GM18499 (cell line): Measurements from ENCODE around the gene CAPN3.

Source experiments
- ATAC-seq: cut with Tn5 transposase; IDR thresholded peaks from one replicate; pipeline ENCODE4 v1.9.1; 2021; ENCODE audit warnings: moderate number of reproducible peaks; ENCODE audit not compliant: insufficient read depth, unreplicated experiment

CAPN3 gene

DNA sequence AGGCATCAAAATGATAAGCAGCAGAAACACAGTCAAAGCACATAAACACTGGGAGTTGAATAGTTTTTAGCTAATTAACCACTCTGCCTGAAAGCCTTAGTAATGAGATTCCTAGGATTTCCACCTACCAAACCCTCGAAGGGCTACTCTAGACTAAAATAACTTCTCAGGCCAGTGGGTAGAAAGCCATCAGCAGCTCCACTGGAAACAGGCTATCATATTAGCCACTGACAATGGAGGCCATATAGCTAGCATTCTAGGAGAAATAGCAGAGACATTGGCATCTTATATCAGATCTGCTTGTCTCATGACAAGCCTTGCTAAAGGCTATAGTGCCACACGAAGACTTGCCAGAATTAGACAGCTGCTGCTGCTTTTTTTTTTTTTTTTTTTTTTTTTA is 4.5 kb upstream of the CAPN3 start:
- no peak for ATAC-seq

DNA sequence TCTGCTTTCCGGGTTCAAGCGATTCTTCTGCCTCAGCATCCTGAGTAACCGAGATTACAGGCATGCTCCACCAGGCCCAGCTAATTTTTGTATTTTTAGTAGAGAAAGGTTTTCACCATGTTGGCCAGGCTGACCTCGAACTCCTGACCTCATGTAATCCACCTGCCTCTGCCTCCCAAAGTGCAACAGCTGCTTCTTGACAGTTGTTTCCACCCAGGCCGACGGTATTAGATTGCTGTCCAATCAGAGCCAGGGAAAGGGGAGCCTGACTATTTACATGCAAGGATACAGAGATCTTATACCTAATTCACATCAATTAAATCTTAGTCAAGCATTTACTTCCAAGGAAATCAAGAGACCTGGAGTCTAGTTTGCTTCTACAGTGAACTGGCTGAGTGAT is 4.0 kb upstream of the CAPN3 start:
- ATAC-seq = no peak

DNA sequence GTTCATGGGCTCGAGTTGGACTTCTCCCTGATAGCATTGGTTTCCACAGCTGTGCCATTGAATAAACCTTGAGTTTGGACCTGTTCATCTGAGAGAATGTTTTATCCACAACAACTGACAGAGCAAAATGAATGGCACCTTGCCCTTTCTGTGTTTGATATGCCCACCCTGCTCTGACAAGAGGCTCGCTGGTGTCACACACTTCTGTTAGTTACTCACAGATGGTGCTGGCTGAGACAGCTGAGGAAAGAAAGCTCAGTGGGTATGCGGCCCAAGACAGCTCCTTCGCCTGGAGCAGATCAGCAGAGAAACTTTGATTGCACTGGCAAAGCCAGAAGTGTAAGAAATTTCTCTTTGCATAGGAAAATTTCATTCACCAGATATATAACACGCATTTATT is 2.5 kb upstream of the CAPN3 start:
- no peak for ATAC-seq

DNA sequence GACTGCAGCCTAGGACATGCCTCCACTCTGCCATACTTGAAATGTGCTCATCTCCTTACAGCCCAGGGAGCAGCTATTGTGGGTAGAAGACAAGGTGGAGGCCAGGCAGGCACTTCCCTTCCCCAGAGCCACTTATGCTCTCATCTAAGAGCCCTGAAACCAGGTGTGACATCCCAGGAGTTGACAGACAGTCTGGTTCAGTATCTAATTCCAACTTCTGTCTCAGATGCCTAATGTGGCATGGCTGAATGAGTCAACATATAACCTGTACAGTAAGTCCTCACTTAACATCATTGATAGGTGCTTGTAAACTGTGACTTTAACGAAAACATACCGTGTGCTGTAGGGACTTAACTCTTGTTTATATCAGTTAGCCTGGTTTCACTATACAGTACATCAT is 1.2 kb upstream of the CAPN3 start:
- no peak for ATAC-seq

DNA sequence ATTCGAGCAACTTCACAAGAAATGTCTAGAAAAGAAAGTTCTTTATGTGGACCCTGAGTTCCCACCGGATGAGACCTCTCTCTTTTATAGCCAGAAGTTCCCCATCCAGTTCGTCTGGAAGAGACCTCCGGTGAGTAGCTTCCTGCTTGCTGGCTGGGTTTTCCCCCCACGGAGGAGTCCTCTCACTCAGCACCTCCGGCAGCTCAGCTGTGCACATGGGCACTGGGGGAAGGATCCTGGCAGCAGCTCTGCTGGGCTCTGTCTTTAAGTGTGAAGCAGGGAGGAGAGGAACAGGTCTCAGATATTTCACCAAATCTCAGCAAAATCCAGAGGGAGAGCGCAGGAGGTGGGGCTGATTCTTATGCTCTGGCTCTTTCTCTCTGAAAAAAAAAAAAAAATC is 684 bp downstream of the CAPN3 start:
- no peak for ATAC-seq

DNA sequence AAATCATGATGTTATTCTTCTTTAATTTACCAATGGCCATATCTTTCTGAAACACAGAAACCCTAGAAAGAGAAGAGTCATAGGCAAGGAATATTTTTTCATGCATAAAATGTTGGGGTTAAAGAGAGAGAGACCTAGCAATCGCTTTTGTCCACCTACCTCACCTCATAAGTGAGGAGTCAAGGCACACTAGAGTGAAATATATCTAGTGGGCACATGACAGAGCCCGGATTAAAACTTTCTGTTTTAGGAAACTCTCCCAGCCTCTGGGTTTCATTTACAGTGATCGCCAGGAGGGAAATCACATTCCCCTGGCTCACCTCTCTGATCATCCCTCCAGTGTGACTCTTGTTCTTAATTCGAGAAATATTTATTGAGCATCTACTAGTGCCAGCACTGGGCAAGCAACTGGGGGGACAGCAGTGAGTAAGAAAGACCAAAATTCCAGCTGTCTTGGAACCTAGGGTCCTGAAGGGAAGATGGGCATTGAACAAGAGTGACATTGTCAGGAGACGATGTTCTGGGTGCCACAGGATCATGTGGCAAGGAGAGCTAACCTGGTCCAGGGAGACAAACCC is 1.3 kb downstream of the CAPN3 start:
- ATAC-seq = no peak

DNA sequence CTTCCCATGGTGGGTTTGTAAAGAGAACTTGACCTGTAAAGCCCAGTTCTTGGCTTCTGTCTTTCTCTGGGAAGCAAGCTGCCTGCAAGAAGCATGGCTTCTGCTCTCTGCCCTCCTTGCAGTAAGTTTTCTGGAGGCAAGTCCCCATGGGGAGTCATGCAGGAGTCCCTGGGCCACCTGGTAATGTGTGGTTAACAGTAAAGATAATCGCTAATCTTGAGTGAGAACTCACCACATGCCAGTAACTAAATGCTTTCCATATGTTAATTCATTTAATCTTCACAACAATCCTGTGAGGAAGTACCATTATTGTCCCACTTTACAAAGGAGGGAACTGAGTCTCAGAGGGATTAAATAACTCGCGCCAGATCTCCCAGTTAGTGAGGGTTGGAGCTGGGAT is 4.2 kb downstream of the CAPN3 start:
- no peak for ATAC-seq

DNA sequence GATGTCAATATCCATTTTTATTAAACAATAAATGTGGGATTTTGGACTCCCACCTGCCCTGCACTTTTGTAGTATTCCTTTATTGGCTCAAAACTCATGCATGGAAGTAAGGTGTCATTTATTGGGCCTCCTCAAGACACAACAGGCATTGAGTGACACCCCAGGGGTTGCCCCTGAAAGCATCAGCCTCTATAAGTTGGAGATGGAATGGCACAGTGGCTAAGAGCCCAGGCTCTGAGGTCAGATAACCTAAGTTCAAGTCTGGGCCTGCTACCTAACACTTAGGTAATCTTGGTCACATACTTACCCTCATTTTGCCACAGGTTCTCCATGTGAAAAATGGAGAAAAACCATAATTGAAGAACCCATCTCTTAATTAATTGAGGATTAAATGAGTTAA is 4.6 kb downstream of the CAPN3 start:
- ATAC-seq = no peak

DNA sequence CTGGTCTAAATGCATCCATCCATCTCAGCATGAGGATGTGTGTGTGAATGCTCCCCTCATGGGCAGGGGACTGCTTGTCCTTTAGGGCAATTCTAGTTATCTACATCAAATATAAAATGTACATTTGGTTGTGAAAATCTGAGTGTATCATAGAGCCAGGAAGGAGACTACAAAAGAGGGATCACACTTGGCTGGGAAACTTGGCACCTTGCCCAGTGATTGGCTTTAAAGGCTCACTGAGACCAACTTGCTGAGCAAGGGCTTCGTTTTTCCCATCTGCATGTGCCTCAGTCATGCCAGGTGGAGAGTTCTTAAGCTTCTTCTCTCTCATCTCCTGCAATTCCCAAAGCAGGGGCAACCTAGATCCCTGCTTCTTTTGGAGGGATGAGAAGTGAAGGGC is 5.2 kb downstream of the CAPN3 start:
- no peak for ATAC-seq

DNA sequence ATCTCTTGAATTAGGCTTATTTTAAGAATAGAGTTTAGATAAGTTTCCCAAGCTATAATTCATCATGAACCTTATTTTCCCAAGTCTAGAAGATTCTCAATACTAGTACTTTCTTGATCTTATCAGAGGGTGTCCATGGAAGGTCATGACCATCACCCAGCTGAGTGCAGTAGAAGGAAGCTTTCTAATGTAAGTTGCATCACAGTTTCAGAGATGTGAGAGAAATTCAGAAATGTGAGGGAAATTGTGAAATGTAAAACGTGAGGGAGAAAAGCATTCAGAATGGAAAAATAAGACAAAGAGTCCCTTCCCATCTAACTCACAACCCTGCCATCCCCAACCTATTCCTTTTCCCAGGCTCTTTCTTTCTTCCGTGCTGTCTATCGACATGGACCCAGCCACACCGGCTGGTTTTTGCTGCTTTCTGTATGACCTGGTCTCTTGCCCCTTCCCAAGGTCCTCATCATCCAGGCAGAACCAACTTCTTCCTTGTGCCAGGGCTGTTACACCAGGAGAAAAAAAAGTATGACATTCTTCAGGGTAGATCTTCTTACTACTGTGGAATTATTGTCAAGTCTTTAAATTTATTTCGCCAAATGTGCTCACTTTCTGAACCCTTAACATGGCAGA is 6.7 kb downstream of the CAPN3 start:
- no peak for ATAC-seq

DNA sequence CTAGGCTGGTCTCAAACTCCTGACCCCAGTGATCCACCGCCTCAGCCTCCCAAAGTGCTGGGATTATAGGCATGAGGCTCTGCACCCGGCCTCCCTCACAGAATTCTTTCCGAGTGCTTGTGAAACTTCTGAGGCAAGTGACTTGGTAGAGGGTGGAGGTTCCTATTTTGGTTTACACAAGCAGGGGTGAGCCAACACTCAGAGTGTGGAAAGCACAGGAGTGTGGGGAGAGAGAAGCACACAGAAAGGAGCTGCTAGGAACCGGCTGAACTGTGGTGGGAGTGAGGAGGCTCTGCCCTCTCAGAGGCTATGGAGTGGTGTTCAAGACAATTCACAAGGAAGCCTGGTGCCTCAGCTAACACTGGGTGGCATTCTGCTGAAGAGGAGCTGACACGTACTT is 7.7 kb downstream of the CAPN3 start:
- no peak for ATAC-seq

DNA sequence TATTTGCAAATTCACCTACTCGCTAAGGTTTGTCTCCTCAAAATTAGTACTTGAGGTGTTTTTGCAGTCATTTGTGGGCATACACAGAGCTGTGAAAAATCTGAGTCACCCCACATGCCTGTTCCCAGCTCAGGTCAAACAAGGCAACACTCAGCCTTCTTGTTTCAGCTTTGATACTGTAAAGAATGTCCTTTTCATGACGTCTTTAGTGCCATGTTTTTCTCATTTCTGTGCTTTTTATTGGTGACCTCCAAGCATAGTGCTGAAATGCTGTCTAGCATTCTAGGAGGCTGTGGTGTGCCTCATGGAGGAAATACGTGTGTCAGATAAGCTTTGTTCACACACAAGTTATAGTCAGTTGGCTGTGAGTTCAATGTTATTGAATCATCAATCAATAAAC is 8.8 kb downstream of the CAPN3 start:
- no peak for ATAC-seq

DNA sequence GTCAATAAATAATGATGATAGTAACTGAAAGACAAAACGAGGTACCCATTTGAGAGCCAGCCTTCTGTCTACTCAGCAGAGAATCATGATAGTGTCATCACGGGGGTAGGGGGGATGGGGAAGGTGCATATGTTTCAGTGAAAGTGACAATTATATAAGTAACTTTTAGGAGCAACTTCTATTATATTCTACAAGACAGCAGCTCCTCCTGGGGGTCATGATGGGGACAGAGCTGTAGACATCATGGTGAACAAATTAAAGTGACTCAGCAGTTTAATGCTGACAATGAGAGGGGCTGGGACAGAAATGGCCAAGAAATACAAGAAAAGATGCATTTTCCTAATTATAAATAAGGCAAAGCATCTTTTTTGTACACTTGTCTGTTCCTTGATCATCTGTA is 11.8 kb downstream of the CAPN3 start:
- no peak for ATAC-seq

DNA sequence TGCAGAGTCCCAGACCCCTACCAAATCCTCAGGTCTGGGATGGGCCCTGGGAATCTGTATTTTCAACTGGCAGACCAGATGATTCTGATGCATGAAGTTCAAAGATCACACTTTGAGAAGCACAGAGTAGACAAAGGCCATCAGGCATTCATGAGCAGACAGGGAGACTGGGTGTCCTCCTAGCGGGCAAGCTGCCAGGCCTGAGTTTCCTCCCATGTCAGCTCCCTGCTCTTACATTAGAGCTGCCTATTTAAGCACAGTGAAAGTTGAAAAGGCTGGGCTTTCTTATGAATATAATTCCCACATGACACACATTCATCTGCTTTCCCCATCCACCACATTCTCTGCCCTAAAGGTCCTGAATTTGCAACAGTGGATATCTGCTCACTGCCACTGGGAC is 14.0 kb downstream of the CAPN3 start:
- no peak for ATAC-seq

DNA sequence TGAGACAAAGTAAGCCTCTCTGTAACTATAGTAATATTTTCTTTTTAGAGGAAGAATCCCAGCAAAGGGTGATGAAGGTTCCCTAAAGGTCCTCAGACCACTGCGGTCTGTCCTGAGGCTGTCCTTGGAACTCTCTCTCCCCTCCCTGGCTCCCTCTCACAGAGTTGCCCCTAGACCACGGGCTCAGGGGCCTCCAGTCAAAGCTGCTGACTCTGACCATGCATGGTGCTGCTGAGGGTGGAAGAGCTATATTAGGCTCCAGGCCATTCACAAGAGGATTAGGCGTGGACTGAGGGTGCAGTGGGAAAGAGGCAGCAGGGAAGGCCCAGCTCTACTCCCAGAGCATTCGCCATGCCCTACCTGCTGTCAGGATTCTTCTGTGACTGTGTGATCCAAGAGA is 14.6 kb downstream of the CAPN3 start:
- no peak for ATAC-seq

DNA sequence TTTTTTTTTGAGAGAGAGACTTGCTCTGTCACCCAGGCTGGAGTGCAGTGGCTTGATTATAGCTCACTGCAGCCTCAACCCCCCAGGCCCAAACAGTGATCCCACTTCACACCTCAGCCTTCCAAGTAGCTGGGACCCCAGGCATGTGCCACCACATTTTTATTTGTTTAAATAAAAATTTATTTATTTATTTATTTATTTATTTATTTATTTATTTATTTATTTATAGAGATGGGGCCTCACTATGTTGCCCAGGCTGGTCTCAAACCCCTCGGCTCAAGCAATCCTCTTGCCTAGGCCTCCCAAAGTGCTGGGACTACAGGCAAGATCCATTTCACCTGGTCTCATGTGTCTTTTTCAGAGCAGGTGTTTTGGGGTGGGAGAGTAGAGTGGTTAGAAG is 15.5 kb downstream of the CAPN3 start:
- no peak for ATAC-seq

DNA sequence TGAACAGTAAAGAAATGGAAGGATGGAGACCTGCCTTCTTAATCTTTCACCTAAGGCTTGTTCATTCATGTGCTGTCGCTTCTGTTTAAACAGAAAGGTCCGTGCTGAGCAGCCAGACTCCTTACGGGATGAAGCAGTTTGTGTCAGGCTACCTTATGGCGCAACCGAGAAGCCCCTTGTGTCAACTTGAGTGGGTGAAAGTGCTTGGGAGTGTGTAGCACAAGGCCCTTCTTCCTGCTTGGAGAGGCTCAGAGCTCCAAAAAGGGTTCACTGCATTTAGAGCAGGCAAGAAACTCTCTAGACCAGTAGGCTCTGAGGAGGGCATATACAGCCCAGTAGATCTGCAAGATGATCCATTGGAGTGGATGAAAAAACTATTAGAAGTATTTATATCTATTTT is 16.0 kb downstream of the CAPN3 start:
- ATAC-seq = no peak

DNA sequence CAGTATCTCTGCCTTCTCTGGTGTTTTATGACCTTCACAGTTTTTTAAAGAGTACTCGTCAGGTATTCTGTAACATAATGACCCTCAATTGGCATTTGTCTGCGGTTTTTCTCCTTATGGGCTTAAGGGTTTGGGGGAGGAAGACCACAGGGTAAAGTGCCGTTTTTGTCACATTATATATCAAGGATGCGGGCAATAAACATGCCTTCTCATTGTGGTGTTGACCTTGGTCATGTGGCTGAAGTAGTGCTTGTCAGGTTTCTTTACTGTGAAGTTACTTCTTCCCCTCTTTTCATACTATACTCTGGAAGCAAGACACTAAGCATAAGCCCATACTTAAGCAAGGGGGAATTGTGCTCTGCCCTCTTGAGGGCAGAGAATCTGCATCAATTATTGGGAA is 16.6 kb downstream of the CAPN3 start:
- ATAC-seq = no peak

DNA sequence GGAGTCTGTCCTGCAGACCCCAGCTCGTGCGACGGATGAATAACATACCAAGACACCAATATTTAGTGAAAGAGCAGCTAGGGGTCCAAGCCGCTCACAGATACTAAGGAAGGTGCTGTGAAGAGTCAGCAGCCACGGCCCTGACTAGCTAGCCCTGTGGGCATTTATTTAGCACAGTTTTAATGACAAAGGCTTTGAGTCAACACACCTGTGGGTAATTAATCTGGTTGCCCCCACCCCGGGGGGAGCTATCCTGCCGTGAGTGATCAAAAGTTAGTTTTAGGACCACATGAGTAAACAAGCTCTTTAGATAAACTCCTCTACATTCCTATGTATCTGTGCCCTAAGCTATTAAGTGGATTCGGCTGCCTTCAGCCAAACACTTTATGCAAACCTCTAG is 18.7 kb downstream of the CAPN3 start:
- ATAC-seq = no peak

DNA sequence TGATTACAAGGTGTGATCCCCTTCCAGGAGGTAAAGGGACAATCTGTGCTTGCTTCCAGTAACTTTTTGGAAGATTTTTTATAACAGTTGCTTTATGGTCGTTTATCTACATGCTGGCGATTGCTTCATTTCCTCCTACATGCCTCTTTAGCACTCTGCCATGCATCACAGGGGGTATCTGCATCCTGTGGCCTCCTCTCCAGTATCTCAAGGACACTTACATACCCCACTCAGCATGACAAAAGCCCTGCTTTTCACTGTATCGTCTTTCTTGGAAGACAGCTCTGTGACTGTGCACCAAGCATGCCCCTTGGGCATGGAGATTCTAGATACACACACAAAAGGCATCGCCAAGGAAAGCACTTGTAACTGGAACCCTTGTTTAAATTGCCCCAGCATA is 25.3 kb downstream of the CAPN3 start:
- no peak for ATAC-seq

DNA sequence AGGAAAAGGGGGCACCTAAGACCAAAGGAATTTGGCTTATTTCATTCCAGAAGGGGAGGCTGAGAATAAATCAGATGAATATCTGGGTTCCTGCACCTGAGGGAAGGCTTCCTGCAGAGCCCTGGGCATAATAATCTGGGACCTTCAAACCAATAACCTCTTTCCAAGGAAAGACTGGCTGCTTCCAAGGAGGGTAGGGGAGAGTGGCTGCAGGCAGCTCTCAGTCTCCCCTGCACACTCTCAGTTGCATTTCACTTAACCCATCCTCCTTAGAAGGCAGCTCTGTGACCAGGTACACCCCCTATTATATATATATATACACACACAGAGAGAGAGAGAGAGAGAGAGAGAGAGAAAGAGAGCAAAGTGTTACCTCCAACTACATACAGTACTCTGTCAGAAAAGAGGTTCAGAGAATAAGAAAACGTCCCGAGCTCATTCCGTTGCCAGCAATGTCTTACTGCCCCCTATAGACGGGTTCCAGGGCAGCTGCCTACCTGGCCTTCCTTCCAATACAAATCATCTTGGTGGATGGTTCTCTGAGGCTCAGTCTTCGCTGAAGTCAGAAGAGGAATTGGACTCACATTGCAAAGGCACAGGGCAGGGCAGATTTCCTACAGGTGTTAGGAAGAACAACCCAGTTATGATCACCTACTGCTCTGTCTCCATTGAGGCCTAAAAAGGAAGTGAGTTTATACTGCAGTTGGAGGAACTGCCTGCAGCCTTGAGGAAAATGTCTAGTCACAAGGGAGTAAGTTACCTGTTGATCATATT is 26.1 kb downstream of the CAPN3 start:
- no peak for ATAC-seq
